Mesenchymal stem cell (in vitro differentiated cells and primary cell): ENCODE results near the gene PCDH1.

Source experiments
- DNase-seq: peaks from one replicate; pipeline ENCODE4 v3.0.0-alpha.2; 2013
- H2AFZ ChIP-seq: one replicate; pipeline ENCODE4 v1.6.1; 2013; ENCODE audit warnings: low read depth, mild to moderate bottlenecking, control low read depth, inconsistent platforms, low read length, moderate library complexity
- H2AK5ac ChIP-seq: 2 replicates; pipeline ENCODE4 v1.6.1; 2013; ENCODE audit warnings: low read length, moderate library complexity, mild to moderate bottlenecking, inconsistent platforms; ENCODE audit not compliant: severe bottlenecking
- H2BK120ac ChIP-seq: one replicate; pipeline ENCODE4 v1.6.1; 2013; ENCODE audit warnings: low read depth, mild to moderate bottlenecking, inconsistent platforms, low read length, moderate library complexity
- H2BK12ac ChIP-seq, 2 experiments: one replicate each; pipeline ENCODE4 v1.6.1; 2013; ENCODE audit warnings: inconsistent platforms in 2 of 2, low read length in 2 of 2, mild to moderate bottlenecking in 2 of 2, moderate library complexity in 2 of 2, control low read depth in 1 of 2
- H2BK15ac ChIP-seq: one replicate; pipeline ENCODE4 v1.6.1; 2013; ENCODE audit warnings: mild to moderate bottlenecking, low read depth, inconsistent platforms; ENCODE audit not compliant: poor library complexity, severe bottlenecking
- H2BK5ac ChIP-seq: 2 replicates; pipeline ENCODE4 v1.6.1; 2013; ENCODE audit warnings: low read depth, mild to moderate bottlenecking, low read length, control low read depth, inconsistent platforms; ENCODE audit not compliant: poor library complexity, severe bottlenecking
- H3K14ac ChIP-seq, 2 experiments: one replicate each; pipeline ENCODE4 v1.6.1; 2013; ENCODE audit warnings: inconsistent platforms in 2 of 2, low read length in 2 of 2, control low read depth in 1 of 2, mild to moderate bottlenecking in 1 of 2, moderate library complexity in 1 of 2
- H3K18ac ChIP-seq, 2 experiments: one replicate each; pipeline ENCODE4 v1.6.1; 2013; ENCODE audit warnings: inconsistent platforms in 2 of 2, low read length in 2 of 2, control low read depth in 1 of 2, low read depth in 1 of 2, mild to moderate bottlenecking in 1 of 2
- H3K23ac ChIP-seq, 2 experiments: one replicate each; pipeline ENCODE4 v1.6.1; 2013; ENCODE audit warnings: inconsistent platforms in 2 of 2, low read length in 2 of 2, mild to moderate bottlenecking in 2 of 2, moderate library complexity in 2 of 2, control low read depth in 1 of 2
- H3K27ac ChIP-seq: 2 replicates; pipeline ENCODE4 v1.5.1; 2013; ENCODE audit warnings: mild to moderate bottlenecking, moderate library complexity, low read length, control low read depth, inconsistent platforms; ENCODE audit not compliant: poor library complexity, severe bottlenecking
- H3K27me3 ChIP-seq, 2 experiments: 2 replicates each; pipeline versions ENCODE4 v1.6.1 to v1.7.0; 2013; ENCODE audit warnings: low read length in 2 of 2, mild to moderate bottlenecking in 2 of 2, moderate library complexity in 2 of 2, control low read depth in 1 of 2, inconsistent platforms in 1 of 2; ENCODE audit not compliant: control insufficient read depth in 1 of 2, insufficient read depth in 1 of 2
- H3K36me3 ChIP-seq, 2 experiments: 2 replicates each; pipeline versions ENCODE4 v1.6.1 to v1.7.0; 2013; ENCODE audit warnings: low read length in 2 of 2, control low read depth in 1 of 2, inconsistent platforms in 1 of 2, low read depth in 1 of 2, mild to moderate bottlenecking in 1 of 2; ENCODE audit not compliant: insufficient read depth in 2 of 2, control insufficient read depth in 1 of 2
- H3K4ac ChIP-seq, 2 experiments: one replicate each; pipeline ENCODE4 v1.6.1; 2013; ENCODE audit warnings: inconsistent platforms in 2 of 2, low read length in 2 of 2, mild to moderate bottlenecking in 2 of 2, moderate library complexity in 2 of 2, control low read depth in 1 of 2, low read depth in 1 of 2
- H3K4me1 ChIP-seq: 2 replicates; pipeline ENCODE4 v1.6.1; 2013; ENCODE audit warnings: low read depth, low read length, control low read depth; ENCODE audit not compliant: control insufficient read depth, insufficient read depth
- H3K4me2 ChIP-seq: 2 replicates; pipeline ENCODE4 v1.6.1; 2013; ENCODE audit warnings: low read length, mild to moderate bottlenecking, inconsistent platforms; ENCODE audit not compliant: poor library complexity, severe bottlenecking
- H3K4me3 ChIP-seq, 2 experiments: 2 replicates each; pipeline versions ENCODE4 v1.5.1 to v1.7.0; 2013; ENCODE audit warnings: low read length in 2 of 2, mild to moderate bottlenecking in 2 of 2, control low read depth in 1 of 2, low read depth in 1 of 2; ENCODE audit not compliant: insufficient read depth in 1 of 2
- H3K79me1 ChIP-seq: replicated peaks from 2 replicates; pipeline ENCODE4 v1.6.1; 2013; ENCODE audit warnings: mild to moderate bottlenecking, control low read depth, low read length, inconsistent platforms; ENCODE audit not compliant: poor library complexity, severe bottlenecking
- H3K9ac ChIP-seq: 2 replicates; pipeline ENCODE4 v1.7.0; 2013; ENCODE audit warnings: mild to moderate bottlenecking, low read length, moderate library complexity
- H3K9me3 ChIP-seq: 2 replicates; pipeline ENCODE4 v1.7.0; 2013; ENCODE audit warnings: mild to moderate bottlenecking, low read length; ENCODE audit not compliant: control insufficient read depth
- H4K8ac ChIP-seq: one replicate; pipeline ENCODE4 v1.6.1; 2013; ENCODE audit warnings: inconsistent platforms, mild to moderate bottlenecking, low read length, moderate library complexity
- H4K91ac ChIP-seq: one replicate; pipeline ENCODE4 v1.6.1; 2013; ENCODE audit warnings: mild to moderate bottlenecking, low read length, inconsistent platforms
- WGBS: methylation state at CpG from one replicate; pipeline ENCODE4 v1.1.7; 2013; ENCODE audit warnings: mixed read lengths; 5-methylcytosine and 5-hydroxymethylcytosine counted together

PCDH1 gene

DNA sequence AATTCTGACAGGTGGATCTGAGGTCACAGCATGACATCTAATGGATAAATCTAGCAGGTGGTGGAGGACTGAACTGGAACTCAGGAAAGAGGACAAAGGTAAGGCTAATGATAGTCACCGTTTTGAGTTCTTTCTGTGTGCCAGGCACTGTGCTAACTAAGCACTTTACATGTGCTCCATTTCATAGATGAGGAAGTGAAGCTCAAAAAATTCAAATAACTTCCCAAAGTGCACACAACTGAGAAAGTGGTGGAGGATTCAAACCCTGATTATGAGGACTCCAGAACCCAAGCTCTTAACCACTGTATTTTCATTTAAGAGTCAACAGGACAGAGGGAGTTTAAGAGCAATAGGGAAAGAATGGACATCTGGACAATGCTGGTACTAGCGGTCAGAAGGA, 38.3 kb upstream of the PCDH1 start:
- H3K14ac ChIP-seq: no peak overlapping the region
- no peak overlapping the region for H3K23ac ChIP-seq
- no peak overlapping the region for H4K8ac ChIP-seq
- H2AFZ ChIP-seq: no peak overlapping the region
- H3K79me1 ChIP-seq: no peaks in the 10 kb centered on the region
- no peak for DNase-seq
- 95% methylated on average over 2 of the region's 2 CpGs for WGBS
- H2BK15ac ChIP-seq: no peak overlapping the region
- H3K36me3 ChIP-seq: no peaks in the 10 kb centered on the region
- no peak overlapping the region for H3K18ac ChIP-seq
- H2BK5ac ChIP-seq: no peak overlapping the region
- peaks cover 0 to 50% of the 10 kb centered on the region in 2 experiments for H3K27me3 ChIP-seq
- no peak overlapping the region for H2BK120ac ChIP-seq
- H3K4ac ChIP-seq: no peak overlapping the region
- no peak overlapping the region for H3K9ac ChIP-seq
- H2AK5ac ChIP-seq: no peak overlapping the region
- peaks cover 8% of the 10 kb centered on the region for H3K4me1 ChIP-seq
- H4K91ac ChIP-seq: no peak overlapping the region
- no peak overlapping the region for H3K27ac ChIP-seq
- no peaks in the 10 kb centered on the region for H3K9me3 ChIP-seq
- H3K4me3 ChIP-seq: no peak overlapping the region
- no peak overlapping the region for H2BK12ac ChIP-seq
- H3K4me2 ChIP-seq: no peak overlapping the region

DNA sequence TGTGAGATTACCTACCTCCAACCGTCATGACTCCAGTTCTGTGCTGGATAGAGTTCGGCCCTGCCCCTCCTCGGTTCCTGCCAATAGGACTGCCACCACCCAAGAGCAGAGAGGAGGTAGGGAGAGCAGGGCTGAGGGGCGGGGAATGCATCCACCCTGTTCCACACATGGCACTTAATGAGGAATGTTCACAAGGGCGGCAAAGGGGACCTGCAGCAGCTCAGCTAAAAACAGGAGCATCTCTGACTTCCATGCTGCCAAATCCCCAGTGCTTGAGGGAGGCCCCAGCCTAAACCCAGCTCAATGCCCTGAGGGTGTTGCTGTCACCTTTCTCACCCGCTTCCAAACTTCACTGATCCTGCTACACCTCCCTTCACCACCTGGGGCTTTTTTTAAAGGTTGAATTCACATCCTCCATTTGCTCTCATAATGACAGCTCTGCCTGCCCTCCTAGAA, 37.7 kb upstream of the PCDH1 start:
- H3K14ac ChIP-seq: no peak overlapping the region
- no peak overlapping the region for H3K27ac ChIP-seq
- H3K4me1 ChIP-seq: peaks cover 8% of the 10 kb centered on the region
- no peak overlapping the region for H3K4me2 ChIP-seq
- H2AK5ac ChIP-seq: no peak overlapping the region
- no peak overlapping the region for H3K18ac ChIP-seq
- H3K79me1 ChIP-seq: no peaks in the 10 kb centered on the region
- H2BK5ac ChIP-seq: no peak overlapping the region
- H3K9ac ChIP-seq: no peak overlapping the region
- no peaks in the 10 kb centered on the region for H3K36me3 ChIP-seq
- no peak overlapping the region for H3K4me3 ChIP-seq
- DNase-seq: no peak
- no peak overlapping the region for H2BK120ac ChIP-seq
- peaks cover 0 to 50% of the 10 kb centered on the region in 2 experiments for H3K27me3 ChIP-seq
- no peak overlapping the region for H2BK15ac ChIP-seq
- H4K91ac ChIP-seq: no peak overlapping the region
- WGBS: 48% methylated on average over 3 of the region's 6 CpGs
- no peak overlapping the region for H2BK12ac ChIP-seq
- H3K4ac ChIP-seq: no peak overlapping the region
- no peaks in the 10 kb centered on the region for H3K9me3 ChIP-seq
- no peak overlapping the region for H3K23ac ChIP-seq
- no peak overlapping the region for H2AFZ ChIP-seq
- H4K8ac ChIP-seq: no peak overlapping the region

- no peak overlapping the region for H2BK15ac ChIP-seq
- H3K4ac ChIP-seq: no peak overlapping the region
- H3K23ac ChIP-seq: no peak overlapping the region
- 90% methylated on average over 3 of the region's 3 CpGs for WGBS
- peaks cover 9% of the 10 kb centered on the region for H3K4me1 ChIP-seq
- no peak overlapping the region for H3K27ac ChIP-seq
- no peak overlapping the region for H2BK12ac ChIP-seq
- H3K79me1 ChIP-seq: no peaks in the 10 kb centered on the region
- no peak overlapping the region for H2AFZ ChIP-seq
- no peak overlapping the region for H4K91ac ChIP-seq
- H2BK120ac ChIP-seq: no peak overlapping the region
- no peak overlapping the region for H2BK5ac ChIP-seq
- H3K27me3 ChIP-seq: peaks cover 0 to 58% of the 10 kb centered on the region in 2 experiments
- no peak overlapping the region for H3K4me3 ChIP-seq
- H3K18ac ChIP-seq: no peak overlapping the region
- peak overlapping the region; percentile 74 for H3K9ac ChIP-seq
- H3K14ac ChIP-seq: no peak overlapping the region
- no peaks in the 10 kb centered on the region for H3K9me3 ChIP-seq
- DNase-seq: no peak
- H4K8ac ChIP-seq: no peak overlapping the region
- no peak overlapping the region for H3K4me2 ChIP-seq
- H3K36me3 ChIP-seq: no peaks in the 10 kb centered on the region
- H2AK5ac ChIP-seq: no peak overlapping the region
Observed at GRCh38 chr5:141914797-141915196, 36.6 kb upstream of the PCDH1 start.

- 9% methylated on average over 36 of the region's 40 CpGs for WGBS
- H3K14ac ChIP-seq: peak overlapping the region in 1 of 2 experiments; percentile 27
- DNase-seq: peak; percentile 12
Observed at GRCh38 chr5:141914199-141914743, 36.1 kb upstream of the PCDH1 start.

More at GRCh38 chr5:141914199-141914743, 36.1 kb upstream of the PCDH1 start:
- H3K36me3 ChIP-seq: no peaks in the 10 kb centered on the region
- H3K9me3 ChIP-seq: no peaks in the 10 kb centered on the region
- no peak overlapping the region for H3K23ac ChIP-seq
- peak overlapping the region; percentile 47 for H2AFZ ChIP-seq
- H4K91ac ChIP-seq: peak overlapping the region; percentile 72
- no peak overlapping the region for H3K18ac ChIP-seq
- H3K27me3 ChIP-seq: peaks cover 0 to 58% of the 10 kb centered on the region in 2 experiments
- no peak overlapping the region for H2AK5ac ChIP-seq
- no peak overlapping the region for H2BK120ac ChIP-seq
- H3K4me1 ChIP-seq: peaks cover 9% of the 10 kb centered on the region
- no peak overlapping the region for H3K27ac ChIP-seq
- no peak overlapping the region for H3K4ac ChIP-seq
- H3K9ac ChIP-seq: peak overlapping the region; percentile 74
- H2BK12ac ChIP-seq: peak overlapping the region in 1 of 2 experiments; percentile 13
- peak overlapping the region; percentile 31 to 70 for H3K4me3 ChIP-seq
- no peak overlapping the region for H2BK5ac ChIP-seq
- H4K8ac ChIP-seq: peak overlapping the region; percentile 17
- H3K4me2 ChIP-seq: peak overlapping the region; percentile 94
- no peaks in the 10 kb centered on the region for H3K79me1 ChIP-seq
- H2BK15ac ChIP-seq: no peak overlapping the region
